Measurements from ENCODE around the gene FBXO33. TPM values are rescaled to one million over a fixed set of nuclear protein-coding genes. Genes with fewer than 3 reads are reported as not detected.

FBXO33 gene
- 10 to 100 TPM; 22.3 to 23.1 TPM for total RNA-seq

GRCh38 chr14:39432179-39432618 is at the start of gene FBXO33:
Gene FBXO33, minus strand, starts transcription at chr14:39432433. Its CDS starts 271 bp downstream, at chr14:39432162.

Other genes starting within 250 kb of the FBXO33 start
- 1 to 10 TPM; 6.9 to 7.7 TPM for gene MIA2, start 198.5 kb downstream of the FBXO33 start, total RNA-seq